Nephron progenitor cell (in vitro differentiated cells): ENCODE results near the gene ZNF646.

ENCODE experiments used
- DNase-seq: peaks from one replicate; pipeline ENCODE4 v3.0.0; 2021
- H3K27ac Mint-ChIP-seq: 2 replicates; pipeline ENCODE4 v1.8.0; 2021; ENCODE audit warnings: mild to moderate bottlenecking, moderate library complexity, mixed read lengths
- H3K27me3 Mint-ChIP-seq: 2 replicates; pipeline ENCODE4 v1.8.0; 2021; ENCODE audit warnings: mild to moderate bottlenecking, low read depth, mixed read lengths; ENCODE audit not compliant: poor library complexity
- H3K36me3 Mint-ChIP-seq: 2 replicates; pipeline ENCODE4 v1.8.0; 2021; ENCODE audit warnings: low read depth, mixed read lengths
- H3K4me1 Mint-ChIP-seq: 2 replicates; pipeline ENCODE4 v1.8.0; 2021; ENCODE audit warnings: mixed read lengths
- H3K4me3 Mint-ChIP-seq: 2 replicates; pipeline ENCODE4 v1.8.0; 2021; ENCODE audit warnings: mild to moderate bottlenecking, moderate library complexity, mixed read lengths
- H3K9me3 Mint-ChIP-seq: 2 replicates; pipeline ENCODE4 v1.8.0; 2021; ENCODE audit warnings: mild to moderate bottlenecking, moderate library complexity, mixed read lengths
- CTCF ChIP-seq: fragments of 200-600 bp; sonication (generic); IDR thresholded peaks from 2 replicates; pipeline ENCODE4 v1.5.0; 2021; ENCODE audit warnings: antibody characterized with exemption

Gene ZNF646

GRCh38 chr16:31127182-31127581, 53.0 kb downstream of the ZNF646 start:
- DNase-seq, result no peak
- H3K4me1 Mint-ChIP-seq, result no peaks in the 10 kb centered on the region

GRCh38 chr16:31128711-31129567, 54.7 kb downstream of the ZNF646 start:
- no peaks in the 10 kb centered on the region for H3K9me3 Mint-ChIP-seq
- H3K4me1 Mint-ChIP-seq, result peaks cover 12% of the 10 kb centered on the region
- no peak for TF ChIP-seq CTCF
- no peak for DNase-seq
- H3K36me3 Mint-ChIP-seq, result peaks cover 3% of the 10 kb centered on the region
- no peak overlapping the region for H3K27ac Mint-ChIP-seq
- no peak overlapping the region for H3K4me3 Mint-ChIP-seq
- no peaks in the 10 kb centered on the region for H3K27me3 Mint-ChIP-seq

More at GRCh38 chr16:31127182-31127581, 53.0 kb downstream of the ZNF646 start:
- peaks cover 12% of the 10 kb centered on the region for H3K36me3 Mint-ChIP-seq
- H3K27me3 Mint-ChIP-seq, result no peaks in the 10 kb centered on the region
- H3K27ac Mint-ChIP-seq, result no peak overlapping the region
- H3K9me3 Mint-ChIP-seq, result no peaks in the 10 kb centered on the region
- no peak overlapping the region for H3K4me3 Mint-ChIP-seq
- no peak for TF ChIP-seq CTCF

- H3K27me3 Mint-ChIP-seq, result no peaks in the 10 kb centered on the region
- TF ChIP-seq CTCF, result no peak
- no peak for DNase-seq
- H3K9me3 Mint-ChIP-seq, result no peaks in the 10 kb centered on the region
- H3K36me3 Mint-ChIP-seq, result no peaks in the 10 kb centered on the region
- H3K4me3 Mint-ChIP-seq, result no peak overlapping the region
- no peak overlapping the region for H3K27ac Mint-ChIP-seq
- peaks cover 19% of the 10 kb centered on the region for H3K4me1 Mint-ChIP-seq
These were observed 55.5 kb downstream of the ZNF646 start for GRCh38 chr16:31129568-31130335.

- no peak for DNase-seq
- Mint-ChIP-seq H3K4me1 (peaks cover 25% of the 10 kb centered on the region), H3K27me3 (peaks cover 3% of the 10 kb centered on the region), H3K27ac (peak overlapping the region; percentile 72), H3K36me3 (no peaks in the 10 kb centered on the region), H3K9me3 (no peaks in the 10 kb centered on the region), H3K4me3 (no peak overlapping the region)
- no peak for TF ChIP-seq CTCF
These were observed 56.2 kb downstream of the ZNF646 start for GRCh38 chr16:31130336-31130891.

GRCh38 chr16:31130899-31131298, 56.7 kb downstream of the ZNF646 start:
- Mint-ChIP-seq H3K36me3 (no peaks in the 10 kb centered on the region), H3K4me1 (peaks cover 29% of the 10 kb centered on the region), H3K27ac (no peak overlapping the region), H3K4me3 (no peak overlapping the region), H3K27me3 (peaks cover 3% of the 10 kb centered on the region), H3K9me3 (no peaks in the 10 kb centered on the region)
- TF ChIP-seq CTCF, result no peak
- DNase-seq, result no peak
